ENCODE results near the gene COL25A1.
"Not testable (repeated sequence)": the region's sequence is repeated elsewhere in the genome, so short reads cannot be mapped to it uniquely, and the experiment has no call there.

Gene COL25A1

DNA sequence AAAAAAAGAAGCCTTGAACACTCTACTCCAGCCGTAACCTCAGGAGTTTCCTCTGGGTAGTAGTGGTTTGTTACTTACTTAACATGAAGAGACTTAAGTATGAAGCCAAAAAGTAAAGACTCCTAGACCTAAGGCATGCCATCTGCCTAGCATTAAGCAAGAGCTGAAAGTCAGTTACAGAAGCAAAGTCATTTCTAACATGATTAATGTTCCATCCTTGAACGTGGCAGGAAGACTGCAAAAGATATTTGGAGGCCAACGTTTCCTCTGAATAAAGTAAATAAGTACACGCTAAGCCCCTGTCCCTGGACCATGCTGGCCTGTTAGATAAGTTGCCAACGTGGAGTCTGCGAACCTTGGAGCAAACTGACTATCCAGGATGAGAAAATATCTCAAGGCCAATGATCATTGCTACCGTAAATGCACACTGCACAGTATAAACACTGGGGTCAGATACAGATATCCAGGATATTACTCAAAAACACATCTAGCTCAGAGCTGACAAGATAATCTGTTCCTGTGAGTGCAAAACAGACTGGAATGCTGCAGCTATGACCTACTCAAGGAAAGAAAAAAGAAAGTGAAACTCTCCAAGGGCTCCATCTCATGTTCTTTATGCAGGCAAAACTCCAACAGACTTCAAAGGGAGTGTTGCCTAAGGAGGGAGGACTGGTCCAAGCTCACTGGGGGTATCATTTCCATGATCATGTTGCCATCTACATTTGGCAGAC, 255.8 kb downstream of the COL25A1 start:
- DNase-seq: no peak

DNA sequence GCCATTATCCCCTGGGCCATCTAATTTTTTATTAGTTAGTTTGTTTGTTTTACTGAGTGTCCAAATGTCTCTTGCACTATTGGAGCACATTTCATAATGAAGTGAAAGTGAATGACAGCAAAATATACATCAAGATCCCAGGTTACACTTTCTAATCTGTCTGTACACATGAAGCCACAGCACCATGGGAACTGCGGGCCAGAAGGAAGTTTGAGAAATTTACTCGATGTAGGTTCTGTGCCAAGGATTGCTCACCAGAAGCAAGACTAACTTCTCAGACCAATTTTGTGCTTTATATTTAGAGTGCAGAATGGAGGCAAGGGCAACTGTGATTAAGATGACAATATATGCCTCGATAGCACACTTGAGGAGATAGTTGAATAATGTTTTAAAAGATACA, 258.0 kb downstream of the COL25A1 start:
- DNase-seq: no peak

DNA sequence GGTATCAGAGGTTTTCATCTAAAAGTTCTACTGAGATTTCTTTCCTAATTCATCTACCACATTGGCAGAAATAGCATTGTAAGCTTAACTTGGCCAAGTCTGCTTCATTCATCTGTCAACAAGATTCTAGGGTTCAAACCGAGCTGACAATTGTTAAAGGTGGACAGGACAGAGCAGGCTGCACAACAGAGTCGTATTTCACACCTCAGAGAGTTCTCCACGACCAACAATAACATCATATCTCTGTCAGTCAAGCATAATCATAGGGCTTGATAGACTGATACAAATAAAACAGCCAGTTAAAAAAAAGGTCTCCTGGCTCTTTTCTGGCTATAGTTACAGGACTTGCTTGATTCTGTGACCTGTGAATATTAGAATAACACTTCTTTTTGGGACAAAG, 259.2 kb downstream of the COL25A1 start:
- DNase-seq: no peak

DNA sequence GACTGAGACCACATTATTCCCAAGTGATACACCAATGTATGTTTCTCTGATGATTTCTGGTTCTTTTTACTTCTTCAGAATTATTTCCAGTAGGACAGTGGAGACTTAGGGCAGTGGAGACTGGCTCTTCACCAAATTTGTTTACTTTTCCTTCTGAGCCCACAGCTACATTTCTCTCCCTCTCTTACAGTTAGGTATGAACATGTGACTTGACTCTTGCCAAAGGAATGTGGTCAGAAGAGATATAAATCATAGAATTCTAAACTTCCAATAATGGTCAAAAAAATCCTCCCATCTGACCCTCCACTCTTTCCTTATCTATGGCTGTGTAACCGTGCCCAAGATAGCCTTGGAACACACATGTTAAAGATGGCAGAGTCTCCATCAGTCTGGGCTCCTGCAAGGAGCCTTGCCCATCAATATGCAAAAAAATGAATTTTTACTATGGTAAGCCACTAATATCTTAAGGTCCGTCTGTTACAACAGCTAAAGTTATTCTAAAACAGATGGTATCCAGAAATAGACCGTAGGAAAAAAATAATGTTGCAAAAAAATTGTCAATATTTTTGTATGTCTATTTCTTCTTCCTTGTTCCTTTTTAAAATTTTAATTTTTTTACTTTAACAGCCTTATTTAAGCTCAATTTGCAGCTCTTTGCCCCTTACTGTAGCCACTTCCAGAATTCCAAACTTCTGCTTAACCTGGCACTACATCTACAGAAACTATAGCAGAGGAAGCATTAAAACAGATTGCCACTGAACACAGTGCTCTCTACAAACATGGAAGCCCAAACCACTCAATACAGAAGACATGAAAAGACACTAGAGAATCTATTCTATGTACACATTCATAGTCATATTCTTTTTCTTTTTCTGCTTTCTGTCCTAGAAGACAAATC, 260.7 kb downstream of the COL25A1 start:
- DNase-seq: no peak

DNA sequence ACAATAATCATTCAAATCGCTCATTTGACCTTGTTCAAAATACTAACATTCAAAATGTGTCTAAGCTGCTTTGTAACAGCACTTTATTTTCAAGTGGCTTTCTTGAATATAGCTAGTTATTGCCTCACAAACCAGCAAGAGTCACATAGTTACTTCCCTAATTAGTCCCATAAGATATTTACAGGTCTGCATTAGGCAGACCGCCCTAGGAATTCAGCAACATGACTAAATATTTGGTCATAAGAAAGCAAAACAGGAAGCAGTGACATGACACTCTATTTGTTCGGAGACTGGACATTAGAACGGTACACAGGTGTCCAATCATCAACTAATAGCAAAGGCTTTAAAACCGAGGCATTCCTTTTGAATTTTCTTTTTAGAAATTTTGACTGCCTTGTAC, 262.0 kb downstream of the COL25A1 start:
- DNase-seq: no peak

DNA sequence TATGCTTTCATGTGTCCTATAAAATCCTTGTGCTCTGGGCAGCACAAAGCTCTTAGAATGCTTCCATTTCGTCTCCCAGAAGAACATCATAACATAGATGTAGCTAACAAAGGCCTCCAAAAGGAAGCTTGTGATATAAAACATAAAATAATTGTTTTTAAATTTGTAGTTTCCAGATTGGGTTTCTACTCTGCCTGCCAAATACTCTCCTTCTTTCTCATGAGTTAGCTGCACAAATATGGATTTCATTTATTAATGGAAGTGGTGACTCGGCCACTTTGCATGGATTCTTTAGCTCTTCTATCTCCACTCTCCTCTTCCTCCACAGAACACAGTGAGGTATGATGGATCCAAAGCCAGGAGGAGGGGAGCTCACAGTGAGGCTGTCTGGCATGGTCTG, 265.4 kb downstream of the COL25A1 start:
- DNase-seq: no peak

DNA sequence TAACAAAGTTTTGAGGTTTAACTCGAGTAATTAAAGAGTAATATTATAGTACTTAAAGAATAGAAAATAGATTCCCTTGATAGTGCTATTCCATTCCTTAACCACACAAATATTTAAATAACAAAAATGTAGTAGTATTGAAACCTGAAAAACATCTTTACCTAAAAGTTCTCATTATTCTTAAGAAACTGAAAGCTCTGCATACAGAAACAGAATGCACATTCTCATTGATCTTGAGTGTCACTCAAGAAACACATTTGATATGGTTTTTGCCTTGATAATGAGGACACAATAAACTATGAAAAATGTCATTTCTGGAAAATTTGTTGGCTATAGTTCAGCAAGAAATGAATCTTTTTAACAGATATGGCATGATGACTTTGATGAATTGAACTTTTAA, 268.5 kb downstream of the COL25A1 start:
- DNase-seq: no peak

DNA sequence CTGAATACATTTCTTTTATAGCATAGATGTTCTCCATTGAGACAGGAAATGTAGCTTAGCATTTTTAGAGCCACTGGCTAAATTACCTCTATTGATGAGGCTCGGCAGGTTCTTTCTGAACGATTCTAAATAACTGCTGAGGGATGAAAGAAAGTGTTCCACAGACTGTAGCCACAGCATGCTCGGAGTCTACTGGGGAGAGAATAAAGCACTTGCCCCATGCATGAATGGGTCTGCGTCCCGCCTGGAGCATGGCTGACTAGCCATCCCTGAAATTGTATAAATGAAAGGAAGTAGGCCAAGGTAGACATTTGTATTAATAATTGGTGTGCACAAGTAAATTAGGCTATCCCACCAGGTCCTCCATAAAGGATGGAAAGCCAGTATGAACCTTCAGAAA, 269.8 kb downstream of the COL25A1 start:
- DNase-seq: no peak

DNA sequence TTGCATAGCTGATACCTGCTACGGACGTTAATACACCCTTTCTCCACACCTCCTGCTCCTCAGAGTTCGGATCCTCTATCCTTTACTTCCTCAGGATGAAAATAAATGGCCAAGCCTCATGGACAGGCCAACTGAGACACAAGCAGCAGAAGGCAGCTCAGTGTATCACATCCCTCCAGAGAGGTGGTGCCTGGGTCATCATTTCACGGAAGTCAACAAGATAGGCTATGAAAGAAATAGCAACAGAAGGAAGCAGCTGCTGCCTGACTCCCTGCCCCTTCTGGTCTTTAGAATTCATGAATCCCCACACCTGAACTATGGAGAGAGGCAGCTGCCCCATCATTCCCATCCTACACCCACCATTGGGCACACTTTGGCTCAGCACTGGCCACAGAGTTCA, 272.5 kb downstream of the COL25A1 start:
- no peak for DNase-seq

DNA sequence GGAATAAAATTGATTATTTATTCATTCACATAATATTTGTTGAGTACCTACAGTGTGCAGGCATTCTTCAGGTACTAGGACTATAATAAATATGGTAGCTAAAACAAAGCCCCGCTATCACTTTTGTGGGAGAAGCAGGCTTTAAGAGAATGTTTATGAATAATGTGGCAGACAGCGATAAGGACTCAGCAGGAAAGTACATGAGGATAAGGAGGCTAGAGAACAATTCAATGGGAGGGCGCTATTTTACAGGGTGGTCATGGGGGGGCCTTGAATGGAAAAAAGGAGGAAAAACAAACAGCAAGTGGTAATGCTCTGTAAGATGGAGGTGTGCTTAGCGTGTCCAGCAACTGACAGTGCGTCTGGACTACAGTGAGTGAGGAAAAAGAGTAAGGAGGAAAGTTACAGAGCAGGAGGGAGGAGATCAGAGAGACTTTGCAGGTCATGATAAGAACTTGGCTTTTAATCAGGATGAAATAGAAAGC, 275.4 kb downstream of the COL25A1 start:
- no peak for DNase-seq

DNA sequence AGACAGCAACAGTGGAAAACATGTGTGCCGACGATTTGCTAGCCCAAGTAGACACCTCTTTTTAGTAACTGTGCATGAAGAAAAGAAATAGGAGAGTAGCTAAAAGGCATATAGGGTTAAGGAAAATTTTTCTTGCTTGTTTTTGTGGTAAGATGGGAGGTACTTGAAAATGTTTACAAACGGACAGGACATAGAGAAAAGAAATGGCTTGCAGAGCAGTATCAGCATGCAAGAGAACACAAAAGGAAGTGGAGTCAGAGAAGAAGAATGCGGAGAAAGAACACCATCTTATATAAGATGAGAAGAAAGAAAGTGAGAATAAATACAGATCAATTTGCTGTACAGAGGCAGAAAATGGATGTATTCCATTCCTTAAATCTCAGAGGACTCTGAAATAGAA, 275.9 kb downstream of the COL25A1 start:
- DNase-seq: no peak

DNA sequence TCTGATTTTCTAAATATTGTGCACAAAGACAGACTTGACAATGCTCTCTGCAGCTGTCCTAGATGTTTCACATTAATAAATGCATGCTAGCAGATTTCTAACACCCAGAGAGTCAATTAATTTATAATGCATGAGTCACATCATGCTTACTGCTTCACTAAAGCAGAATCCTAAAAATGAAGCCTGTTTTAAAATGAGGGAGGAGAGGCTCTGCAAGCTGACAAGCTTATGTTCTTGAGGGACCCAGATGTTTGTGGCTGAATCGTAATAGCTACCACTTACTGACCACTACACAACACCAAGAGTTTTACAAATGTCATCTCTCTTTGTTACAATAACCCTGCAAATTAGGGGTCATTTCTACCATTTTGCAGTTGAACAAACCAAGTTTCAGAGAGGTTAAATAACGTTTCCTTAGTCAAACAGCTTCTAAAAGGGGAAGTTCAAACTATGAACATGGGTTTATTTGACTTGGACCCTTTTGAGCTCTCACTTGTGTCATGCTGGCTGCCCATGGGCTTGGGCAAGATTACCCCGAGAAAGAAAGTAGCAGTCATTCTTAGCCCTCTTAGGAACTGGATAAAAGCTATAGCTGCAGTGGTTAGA, 276.9 kb downstream of the COL25A1 start:
- no peak for DNase-seq

DNA sequence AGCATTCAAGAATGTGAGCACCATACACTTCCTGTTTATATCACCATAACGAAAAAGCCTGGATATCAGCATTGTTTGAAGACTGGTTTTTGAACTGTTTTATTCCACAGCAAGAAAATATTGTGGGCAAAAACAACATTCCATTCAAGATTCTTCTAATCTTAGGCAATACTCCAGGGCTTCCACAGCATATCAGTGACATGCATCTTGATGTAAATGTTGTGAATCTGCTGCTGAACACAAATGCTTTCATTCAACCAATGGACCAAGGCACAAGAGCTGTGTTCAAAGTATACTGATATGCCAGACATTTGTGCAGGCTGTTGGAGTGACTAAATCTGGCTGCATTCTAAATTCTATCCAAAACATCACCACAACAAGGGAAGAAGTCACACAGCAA, 279.5 kb downstream of the COL25A1 start:
- DNase-seq: no peak

DNA sequence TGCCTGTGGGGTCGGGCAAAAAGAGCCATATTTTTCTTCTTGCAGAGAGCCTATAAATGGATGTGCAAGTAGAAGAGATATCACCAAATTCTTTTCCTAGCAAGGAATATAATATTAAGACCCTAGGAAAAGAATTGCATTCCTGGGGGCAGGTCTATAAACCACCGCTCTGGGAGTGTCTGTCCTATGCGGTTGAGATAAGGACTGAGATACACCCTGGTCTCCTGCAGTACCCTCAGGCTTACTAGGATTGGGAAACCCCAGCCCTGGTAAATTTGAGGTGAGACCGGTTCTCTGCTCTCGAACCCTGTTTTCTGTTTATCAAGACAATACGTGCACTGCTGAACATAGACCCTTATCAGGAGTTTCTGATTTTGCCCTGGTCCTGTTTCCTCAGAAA, 280.8 kb downstream of the COL25A1 start:
- DNase-seq: not testable (repeated sequence)

DNA sequence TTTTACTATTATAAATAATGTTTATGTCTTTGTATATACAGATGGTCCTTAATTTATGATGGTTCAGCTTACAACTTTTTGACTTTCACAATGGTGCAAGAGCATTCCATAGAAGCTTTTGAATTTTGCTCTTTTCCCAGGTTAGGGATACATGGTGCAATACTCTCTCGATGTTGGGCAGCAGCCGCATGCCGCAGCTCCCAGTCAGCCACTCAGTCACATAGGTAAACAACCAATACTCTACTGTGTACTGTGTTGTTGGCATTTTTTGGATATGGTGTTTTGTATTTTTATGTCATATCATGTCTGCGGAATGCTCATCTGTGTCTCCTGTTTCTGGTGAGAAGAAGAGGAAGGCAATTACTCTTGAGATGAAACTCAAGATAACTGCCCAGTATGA, 281.6 kb downstream of the COL25A1 start:
- DNase-seq: no peak

DNA sequence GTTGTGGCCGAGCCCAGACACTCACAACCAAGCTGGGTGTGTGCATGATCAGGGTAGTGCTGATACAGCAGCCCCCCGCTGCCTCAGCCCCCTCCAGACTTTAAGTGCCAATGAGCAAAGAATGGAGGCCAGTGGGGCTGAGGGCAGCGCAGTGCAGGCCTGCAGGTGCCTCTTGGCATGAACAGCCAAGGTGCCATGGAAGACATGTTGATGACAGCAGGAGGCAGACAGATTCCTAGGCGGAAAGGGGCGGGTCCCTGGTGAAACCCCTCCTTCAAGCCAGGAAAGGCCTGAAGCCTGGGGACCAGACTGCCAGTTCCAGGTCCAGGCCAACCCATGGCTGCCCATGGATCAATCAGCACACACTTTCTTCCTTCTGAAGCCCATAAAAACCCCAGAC, 286.3 kb downstream of the COL25A1 start:
- DNase-seq: no peak

DNA sequence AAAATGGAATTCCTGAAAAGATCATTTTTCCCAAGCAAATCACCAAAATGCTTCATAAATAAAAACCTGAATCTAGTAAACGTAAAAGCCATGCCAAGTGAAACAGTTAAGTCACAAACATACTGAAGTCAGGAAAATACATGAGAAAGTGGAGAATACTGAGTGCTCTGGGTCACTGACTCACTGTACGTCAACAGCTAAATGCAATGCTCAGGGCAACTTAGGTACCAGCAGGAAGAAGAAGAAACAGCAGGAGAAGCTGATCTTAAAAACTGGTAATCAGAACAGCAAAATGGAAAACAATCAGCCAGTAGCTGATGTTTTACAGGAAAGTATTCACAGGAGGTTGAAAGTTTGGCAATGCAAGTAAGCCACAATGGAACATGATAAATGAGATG, 287.0 kb downstream of the COL25A1 start:
- DNase-seq: no peak

DNA sequence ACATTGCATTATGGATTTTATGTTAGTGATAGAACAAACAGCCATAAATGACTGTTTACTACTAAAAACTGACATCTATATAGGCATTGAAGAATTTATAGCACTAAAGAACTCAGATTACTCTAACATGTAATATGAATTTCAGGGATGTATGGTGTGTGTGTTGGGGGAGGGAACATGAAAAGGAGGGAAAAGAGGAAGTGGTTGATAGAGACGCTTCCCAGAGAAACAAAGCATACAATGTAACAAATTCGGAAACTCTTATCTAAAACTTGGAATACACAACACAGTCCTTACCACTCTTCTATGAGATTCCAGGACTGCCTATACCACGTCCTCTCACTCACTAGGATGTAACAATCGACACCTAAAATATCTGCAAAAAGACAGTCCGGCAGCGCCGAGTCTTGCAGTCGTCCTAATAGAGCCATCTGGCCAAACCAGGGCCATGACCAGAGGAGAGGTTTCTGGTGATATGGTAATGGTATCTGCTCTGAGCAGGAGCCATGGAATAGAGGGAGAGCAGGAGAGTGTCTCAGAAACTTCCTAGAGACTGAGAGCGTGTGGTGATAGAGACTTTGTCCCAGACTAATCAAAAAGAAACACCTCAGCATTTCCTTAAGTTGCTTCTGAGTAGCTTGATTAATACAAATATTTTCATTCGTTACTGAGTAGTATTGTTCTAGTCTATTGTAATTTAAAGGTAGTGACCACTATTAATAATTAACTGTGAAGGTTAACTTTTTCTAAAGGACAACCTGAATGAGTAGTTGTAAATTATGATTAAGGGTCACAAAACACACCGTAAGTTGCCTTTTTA, 287.7 kb downstream of the COL25A1 start:
- DNase-seq: no peak

DNA sequence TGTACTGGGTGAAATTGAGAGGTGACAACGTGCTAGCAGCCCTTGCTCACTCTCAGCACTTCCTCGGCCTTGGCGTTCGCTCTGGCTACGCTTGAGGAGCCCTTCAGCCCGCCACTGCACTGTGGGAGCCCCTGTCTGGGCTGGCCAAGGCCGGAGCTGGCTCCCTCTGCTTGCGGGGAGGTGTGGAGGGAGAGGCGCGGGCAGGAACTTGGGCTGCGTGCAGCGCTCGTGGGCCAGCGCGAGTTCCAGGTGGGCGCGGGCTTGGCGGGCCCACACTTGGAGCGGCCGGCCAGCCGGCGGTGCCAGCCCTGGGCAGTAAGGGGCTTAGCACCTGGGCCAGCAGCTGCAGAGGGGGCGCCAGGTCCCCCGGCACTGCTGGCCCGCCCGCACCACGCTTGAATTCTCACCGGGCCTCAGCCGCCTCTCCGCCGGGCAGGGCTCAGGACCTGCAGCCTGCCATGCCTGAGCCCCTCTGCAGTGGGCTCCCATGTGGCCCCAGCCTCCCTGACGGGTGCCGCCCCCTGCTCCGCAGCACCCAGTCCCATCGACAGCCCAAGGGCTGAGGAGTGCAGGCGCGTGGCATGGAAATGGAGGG, 290.1 kb downstream of the COL25A1 start:
- DNase-seq: no peak

DNA sequence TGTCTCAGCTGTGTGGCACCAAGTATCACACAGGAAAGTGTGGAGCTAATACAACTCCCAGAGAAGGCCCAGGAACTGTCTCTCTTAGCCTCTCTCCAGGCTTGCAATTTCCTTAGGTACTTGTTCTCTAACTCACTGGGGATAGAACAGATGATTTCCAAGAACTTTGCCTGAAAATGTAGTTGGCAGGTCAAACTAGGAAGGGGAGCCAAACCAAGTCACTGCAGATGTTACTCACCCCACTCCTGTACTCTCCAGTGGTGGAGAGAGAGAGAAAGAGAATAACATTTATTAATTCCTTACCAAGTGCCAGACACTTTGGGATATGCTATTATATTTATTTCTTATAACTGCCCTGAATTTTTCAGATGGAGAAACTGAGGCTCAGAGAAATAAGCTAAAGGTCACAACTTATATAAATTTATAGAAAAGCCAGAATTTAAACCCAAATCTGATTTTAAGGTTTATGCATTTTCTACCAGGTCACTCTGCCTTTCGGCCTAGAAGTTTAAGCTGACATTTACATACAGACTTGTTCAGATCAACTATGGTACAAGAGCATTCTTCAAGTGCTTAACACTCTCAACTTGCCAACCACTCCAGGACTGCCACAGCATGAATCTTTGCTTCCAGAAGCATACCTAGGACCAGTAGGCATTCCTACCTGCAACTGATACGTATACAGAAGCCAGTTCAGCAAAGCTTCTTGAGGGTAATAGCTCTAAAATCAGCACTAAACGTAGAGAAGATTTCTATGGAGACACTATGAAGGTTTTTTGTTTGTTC, 291.0 kb downstream of the COL25A1 start:
- no peak for DNase-seq

DNA sequence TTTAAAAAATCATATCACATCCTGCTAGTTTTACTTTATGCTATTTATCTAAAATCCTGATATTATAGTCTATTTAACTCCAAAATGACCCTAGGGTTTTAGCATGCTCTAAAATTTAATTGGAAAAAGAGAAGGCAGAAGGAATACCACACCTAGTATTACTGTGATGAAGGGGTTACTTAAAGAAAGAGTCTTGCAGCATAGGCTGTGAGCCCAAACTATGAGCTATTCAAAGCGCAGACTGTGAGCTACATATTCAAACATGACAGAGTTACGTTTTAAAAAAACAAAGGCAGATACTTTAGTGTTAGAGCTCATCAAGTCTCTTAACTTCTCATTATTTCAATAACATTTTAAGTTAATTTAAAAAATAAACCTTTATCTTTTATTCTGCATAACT, 291.9 kb downstream of the COL25A1 start:
- DNase-seq: no peak

DNA sequence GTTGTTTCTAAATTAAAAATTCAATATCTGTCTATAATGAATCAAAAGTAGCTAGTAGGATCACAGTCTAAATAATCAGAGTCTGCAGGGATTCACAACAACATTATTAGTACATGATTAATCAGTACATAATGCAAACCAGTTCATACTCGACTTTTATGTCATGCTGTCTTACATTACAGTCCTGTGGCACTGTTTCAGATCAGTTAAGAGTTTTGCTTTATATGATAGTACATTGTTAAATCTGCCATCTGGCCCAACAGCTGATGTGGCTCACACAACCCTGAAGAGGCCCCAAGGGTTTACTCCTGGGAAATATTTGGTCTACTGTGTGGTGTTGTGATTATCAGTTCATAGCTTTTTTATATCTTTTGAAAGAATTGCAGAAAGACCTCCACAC, 292.5 kb downstream of the COL25A1 start:
- DNase-seq: no peak
